Right lung (tissue), 5 donors: ENCODE results near the gene KIFC1. TPM values are rescaled to one million over a fixed set of nuclear protein-coding genes. Genes with fewer than 3 reads are reported as not detected.

Experiments
- DNase-seq, 2 donors: peaks; one replicate each; pipeline ENCODE4 v3.0.0-alpha.2; 2013
- polyA plus RNA-seq, 5 donors: library from polyadenylated mRNA; unstranded; fragments of 120-200 nt; gene quantifications; one replicate each; pipeline versions ENCODE4 v1.2.1 to v1.2.3, GENCODE V29; 2013; ENCODE audit warnings: inconsistent platforms in 1 of 5, low replicate concordance in 1 of 5; ENCODE audit not compliant: insufficient read length in 5 of 5, insufficient read depth in 1 of 5

The KIFC1 gene
- polyA plus RNA-seq, 5 donors: 28.6 to 72.8 (median 47.1) TPM

DNA sequence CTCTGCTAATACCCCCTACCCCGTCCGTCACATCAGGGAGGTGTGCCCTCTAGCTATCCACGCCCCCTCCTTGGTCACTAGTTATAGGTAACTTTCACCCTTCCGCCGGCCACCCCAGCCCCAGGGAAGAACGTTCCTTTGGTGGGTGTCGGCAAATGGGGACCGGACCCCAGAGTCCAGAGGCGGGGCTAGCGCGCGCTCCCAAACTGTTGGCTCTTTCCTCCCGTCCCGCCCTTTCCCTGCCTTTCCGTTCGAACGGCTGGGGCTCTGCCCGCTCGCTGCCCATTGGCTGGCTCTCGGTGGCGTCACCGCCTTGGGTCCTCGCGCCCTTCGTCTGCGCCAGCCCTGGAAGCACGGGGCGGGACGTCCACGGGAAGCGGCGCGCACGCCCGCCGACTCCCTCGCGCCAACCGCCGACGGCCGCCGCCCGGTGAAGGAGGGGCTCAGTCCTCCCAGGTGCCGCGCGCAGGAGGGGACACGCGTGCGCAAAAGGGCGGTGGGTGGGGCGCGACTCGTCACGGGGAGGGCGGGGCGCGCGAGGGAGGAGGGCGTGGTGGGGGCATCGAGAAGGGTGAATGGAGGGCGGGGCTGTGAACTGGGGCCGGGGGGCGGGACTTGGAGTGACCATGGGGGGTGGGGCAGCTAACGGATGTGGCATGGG, 18.6 kb downstream of the KIFC1 start:
- peak; percentile 98 to 99 for DNase-seq

DNA sequence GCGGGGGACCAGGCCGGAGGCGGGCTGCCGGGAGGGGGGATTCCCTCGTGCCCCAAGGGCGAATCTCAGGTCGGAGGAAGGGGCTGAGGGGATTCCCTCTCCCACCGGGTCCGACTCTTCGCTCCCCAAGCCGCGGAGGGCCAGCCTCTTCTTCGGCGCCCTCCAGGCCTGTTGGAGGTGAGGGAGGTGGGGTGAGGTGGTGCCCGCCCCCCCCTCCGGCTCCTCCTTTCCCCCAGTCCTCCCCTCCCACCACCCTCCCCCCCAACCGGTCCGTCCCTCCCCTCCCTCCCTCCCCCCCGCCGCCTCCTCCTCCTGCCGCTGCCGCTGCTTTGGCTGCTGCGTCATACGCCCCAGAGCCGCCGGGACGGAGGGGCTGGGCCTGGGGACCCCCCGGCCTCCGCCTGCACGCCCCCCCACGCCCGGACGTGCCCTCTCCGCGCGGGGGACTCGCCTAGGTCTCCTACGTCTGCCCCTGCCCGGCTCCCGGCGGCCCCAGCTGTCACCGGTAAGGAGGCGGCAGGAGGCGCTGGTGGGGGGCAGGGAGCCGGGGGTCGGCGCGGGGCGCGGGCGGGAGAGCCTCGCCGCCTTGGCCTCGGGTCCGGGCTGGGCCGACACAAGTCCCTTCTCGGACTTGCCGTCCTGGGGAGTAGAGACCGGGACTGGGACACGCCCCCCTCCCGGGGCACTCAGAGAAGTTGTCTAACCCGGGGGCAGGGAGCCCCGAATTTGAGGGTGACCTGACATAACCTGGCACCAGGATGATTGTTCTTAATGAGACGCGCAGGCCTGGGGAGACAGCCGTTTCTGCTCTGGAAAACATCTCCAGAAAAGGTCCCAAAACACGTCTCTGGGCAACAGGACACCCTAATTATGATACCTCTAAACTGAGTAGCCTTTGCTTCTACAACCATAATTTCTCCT, 19.3 kb downstream of the KIFC1 start, which contains the start of gene PHF1:
Gene PHF1 (plus strand): TSS at position 304 of the 921 bp plus-strand sequence. CDS start 1,250 bp downstream, outside the sequence.
- DNase-seq: no peak

DNA sequence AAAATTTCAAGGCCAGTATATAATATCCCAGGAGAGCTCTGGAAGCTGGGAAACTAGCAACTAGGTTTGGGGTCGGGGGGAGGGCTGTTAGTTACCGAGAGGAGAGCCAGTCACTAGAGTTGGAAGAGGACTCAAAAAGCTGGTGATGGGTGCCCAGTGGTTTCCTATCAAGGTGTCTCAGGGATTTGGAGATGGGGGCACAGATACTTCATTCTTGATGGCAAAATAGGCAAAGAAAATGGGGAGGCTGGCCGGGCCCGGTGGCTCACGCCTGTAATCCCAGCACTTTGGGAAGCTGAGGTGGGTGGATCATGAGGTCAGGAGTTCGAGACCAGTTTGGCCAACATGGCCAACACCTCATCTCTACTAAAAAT, 20.0 kb downstream of the KIFC1 start:
- DNase-seq: no peak

DNA sequence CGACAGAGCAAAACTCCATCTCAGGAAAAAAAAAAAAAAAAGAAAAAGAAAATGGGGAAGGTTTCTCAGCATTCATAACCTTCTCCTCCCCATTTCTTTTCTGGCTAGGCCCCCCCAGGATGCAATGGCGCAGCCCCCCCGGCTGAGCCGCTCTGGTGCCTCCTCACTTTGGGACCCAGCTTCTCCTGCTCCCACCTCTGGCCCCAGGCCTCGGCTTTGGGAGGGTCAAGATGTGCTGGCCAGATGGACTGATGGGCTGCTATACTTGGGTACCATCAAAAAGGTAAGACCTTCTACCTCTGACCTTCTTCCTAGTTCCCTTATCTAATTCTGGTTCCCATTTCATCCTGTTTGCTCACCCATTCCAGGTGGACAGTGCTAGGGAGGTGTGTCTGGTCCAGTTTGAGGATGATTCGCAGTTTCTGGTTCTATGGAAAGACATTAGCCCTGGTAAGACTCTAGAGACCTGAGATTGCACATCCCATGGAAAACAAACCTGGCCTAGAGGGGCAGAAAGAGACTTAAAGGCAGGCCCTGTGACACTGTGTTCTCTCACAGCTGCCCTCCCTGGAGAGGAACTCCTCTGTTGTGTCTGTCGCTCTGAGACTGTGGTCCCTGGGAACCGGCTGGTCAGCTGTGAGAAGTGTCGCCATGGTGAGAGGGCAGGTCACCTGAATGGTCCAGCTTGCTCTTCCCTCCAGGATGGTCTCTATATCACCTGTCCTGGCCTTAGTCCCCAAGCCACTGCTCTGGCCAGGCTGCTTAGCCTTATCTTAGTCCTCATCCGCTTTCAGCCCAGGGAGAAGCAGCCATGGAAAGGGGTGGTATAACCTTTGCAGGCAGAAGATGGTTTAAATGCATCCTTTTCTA, 20.8 kb downstream of the KIFC1 start:
- no peak for DNase-seq

- no peak for DNase-seq
Observed at GRCh38 chr6:33413241-33414120, 21.9 kb downstream of the KIFC1 start.

- DNase-seq: no peak
Observed at GRCh38 chr6:33414592-33415271, 23.1 kb downstream of the KIFC1 start.

DNA sequence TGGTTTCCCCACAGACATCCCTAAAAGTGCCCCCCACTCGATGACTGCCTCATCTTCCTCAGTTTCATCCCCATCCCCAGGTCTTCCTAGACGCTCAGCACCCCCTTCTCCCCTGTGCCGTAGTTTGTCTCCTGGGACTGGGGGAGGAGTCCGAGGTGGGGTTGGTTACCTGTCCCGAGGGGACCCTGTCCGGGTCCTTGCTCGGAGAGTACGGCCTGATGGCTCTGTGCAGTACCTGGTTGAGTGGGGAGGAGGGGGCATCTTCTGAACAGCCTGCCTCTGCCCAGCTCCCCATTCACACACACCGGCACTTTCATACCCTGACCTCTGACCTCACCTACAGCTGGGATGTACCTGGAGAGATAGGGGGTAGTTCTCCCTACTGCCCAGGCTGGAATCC, 24.2 kb downstream of the KIFC1 start:
- DNase-seq: no peak

DNA sequence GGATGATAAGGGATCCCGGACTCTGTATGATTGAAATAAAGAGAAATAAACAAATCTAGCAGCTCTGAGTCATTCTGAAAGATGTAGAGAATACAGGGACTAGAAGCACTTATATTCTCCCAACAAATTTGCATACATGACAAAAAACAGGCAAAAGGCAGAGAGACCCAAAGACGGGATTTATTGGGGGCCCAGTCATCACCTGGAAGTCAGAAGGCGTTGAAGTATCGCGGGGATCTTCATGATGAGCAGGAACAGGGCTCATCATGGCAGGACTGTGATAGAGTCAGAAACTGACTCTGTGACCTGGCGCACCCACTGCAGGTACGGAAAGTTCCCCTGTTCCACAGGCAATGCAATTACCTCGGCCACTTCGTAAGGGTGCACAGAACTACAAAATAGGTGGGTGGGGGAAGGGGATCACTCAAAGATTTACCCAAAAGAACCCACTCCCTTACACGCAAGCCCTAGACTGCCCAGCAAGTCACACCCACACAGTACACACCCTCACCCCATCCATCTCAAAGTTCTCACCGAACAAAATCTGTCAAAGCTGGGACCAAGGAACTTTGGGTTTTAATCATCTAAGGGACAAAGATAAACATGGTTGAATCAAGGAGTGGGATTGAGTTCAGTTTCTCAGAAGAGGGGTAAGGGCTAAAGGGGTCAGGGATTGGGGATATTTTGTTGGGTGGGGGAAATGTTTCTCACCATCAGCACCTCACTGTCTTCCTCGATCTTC, 24.9 kb downstream of the KIFC1 start:
- DNase-seq: no peak

- DNase-seq: no peak
Observed at GRCh38 chr6:33417128-33417902, 25.7 kb downstream of the KIFC1 start.

GRCh38 chr6:33417903-33418689, 26.5 kb downstream of the KIFC1 start, which contains the start of gene CUTA:
CUTA (minus strand) TSS chr6:33418107; CDS start chr6:33418000, 107 bp downstream.
- peak; percentile 100 for DNase-seq

- DNase-seq: no peak
Observed at GRCh38 chr6:33418690-33419291, 27.2 kb downstream of the KIFC1 start.

- peak in 1 of 2 donors; percentile 65 for DNase-seq
Observed at GRCh38 chr6:33419580-33420490, 28.2 kb downstream of the KIFC1 start, which contains the start of gene SYNGAP1. SYNGAP1 (plus strand) TSS chr6:33420065; CDS start chr6:33420265, 200 bp downstream.

DNA sequence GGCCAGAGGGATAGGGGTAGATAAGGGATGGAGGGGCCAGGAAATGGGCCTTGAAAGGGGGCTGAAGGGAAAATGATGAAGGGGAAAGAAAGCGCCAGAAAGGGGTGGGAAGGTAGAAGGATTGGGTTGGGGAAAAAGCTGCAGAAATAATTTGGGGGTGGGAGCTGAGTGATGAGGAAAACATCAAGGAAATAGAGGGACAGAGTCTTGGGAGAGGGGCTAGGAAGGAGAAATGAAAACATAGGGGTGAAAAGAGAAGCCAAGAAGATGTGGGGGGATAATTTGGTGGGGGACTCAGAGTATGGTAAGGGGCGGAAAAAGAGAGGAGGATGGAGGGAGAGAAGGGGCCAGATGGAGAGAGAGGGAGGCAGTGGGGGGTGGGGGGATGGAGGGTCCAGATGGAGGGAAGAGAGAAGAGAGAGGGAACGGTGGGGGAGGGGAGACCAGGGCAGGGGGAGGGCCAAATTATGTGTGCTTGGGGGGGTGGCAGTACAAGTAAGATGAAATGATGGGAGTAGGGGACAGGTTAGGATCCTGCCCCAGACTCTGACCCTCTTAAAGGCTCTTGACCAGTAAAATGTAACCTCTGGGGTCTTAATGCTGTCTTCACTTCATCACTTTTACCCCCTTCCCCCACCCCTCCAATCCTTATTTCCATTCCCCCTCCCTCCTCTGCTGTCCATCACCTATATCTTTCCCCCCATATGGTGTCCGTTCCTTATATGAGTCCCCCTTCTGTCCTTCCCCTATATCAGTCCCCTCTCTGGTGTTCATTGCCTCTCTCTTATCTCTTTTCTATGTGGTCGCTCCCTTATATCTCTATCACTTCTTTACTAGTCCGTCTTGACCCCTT, 29.1 kb downstream of the KIFC1 start:
- DNase-seq: no peak

DNA sequence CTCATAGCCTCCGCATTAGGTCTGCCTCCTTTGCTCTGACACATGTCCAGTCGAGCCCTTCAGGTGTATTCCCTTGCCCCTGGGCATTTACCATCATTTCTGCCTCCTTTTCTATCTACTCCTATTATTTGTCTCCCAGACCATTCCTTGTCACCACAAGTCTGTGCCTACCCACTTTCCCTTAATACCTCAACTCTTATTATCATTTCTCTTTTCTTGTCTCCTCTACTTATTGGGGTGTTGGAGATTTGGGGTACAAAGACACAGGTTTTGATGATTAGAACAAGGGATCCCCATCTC, 29.7 kb downstream of the KIFC1 start:
- DNase-seq: no peak

- DNase-seq: no peak
Observed at GRCh38 chr6:33423777-33424176, 32.2 kb downstream of the KIFC1 start.
